Neural cell (in vitro differentiated cells): Measurements from ENCODE around the gene CACNA2D4. TPM values are rescaled to one million over a fixed set of nuclear protein-coding genes. Genes with fewer than 3 reads are reported as not detected.

Experiments used
- H2AFZ ChIP-seq: fragments of 200-600, 300-800 bp; sonication (generic), shearing (Covaris generic); 2 replicates; pipeline ENCODE4 v1.6.0; 2014; ENCODE audit warnings: low read depth, mild to moderate bottlenecking, antibody characterized with exemption, low read length, moderate library complexity
- H3F3A ChIP-seq: fragments of 200-600 bp; shearing (Covaris generic); 2 replicates; pipeline ENCODE4 v1.6.1; 2016; ENCODE audit warnings: mild to moderate bottlenecking, moderate library complexity, mixed read lengths, antibody characterized with exemption, low read length; ENCODE audit not compliant: insufficient read depth, poor library complexity, severe bottlenecking
- H3K27ac ChIP-seq: fragments of 200-600, 300-800 bp; sonication (generic), shearing (Covaris generic); 2 replicates; pipeline ENCODE4 v1.5.1; 2014; ENCODE audit warnings: mild to moderate bottlenecking, low read length, moderate library complexity
- H3K27me3 ChIP-seq: fragments of 300-800, 200-600 bp; sonication (generic), shearing (Covaris generic); 2 replicates; pipeline ENCODE4 v1.6.0; 2014; ENCODE audit warnings: mild to moderate bottlenecking, low read depth, low read length, moderate library complexity; ENCODE audit not compliant: insufficient read depth
- H3K36me3 ChIP-seq: fragments of 300-800, 200-600 bp; sonication (generic), shearing (Covaris generic); 2 replicates; pipeline ENCODE4 v1.5.1; 2014; ENCODE audit warnings: mild to moderate bottlenecking, antibody characterized with exemption, low read length, moderate library complexity; ENCODE audit not compliant: insufficient read depth
- H3K4me2 ChIP-seq: fragments of 300-800, 200-600 bp; sonication (generic), shearing (Covaris generic); 2 replicates; pipeline ENCODE4 v1.6.0; 2014; ENCODE audit warnings: mild to moderate bottlenecking, low read length
- H3K4me3 ChIP-seq: fragments of 300-800, 200-600 bp; sonication (generic), shearing (Covaris generic); 2 replicates; pipeline ENCODE4 v1.5.1; 2014; ENCODE audit warnings: mild to moderate bottlenecking, low read length, moderate library complexity
- H3K79me2 ChIP-seq: fragments of 200-600 bp; shearing (Covaris generic); replicated peaks from 2 replicates; pipeline ENCODE4 v1.6.0; 2014; ENCODE audit warnings: mild to moderate bottlenecking, low read length, moderate library complexity; ENCODE audit not compliant: insufficient read depth
- H3K9ac ChIP-seq: fragments of 300-800, 200-600 bp; sonication (generic), shearing (Covaris generic); 2 replicates; pipeline ENCODE4 v1.6.1; 2016; ENCODE audit warnings: mild to moderate bottlenecking, low read length, mixed read lengths
- H3K9me2 ChIP-seq: fragments of 200-600 bp; shearing (Covaris generic); 2 replicates; pipeline ENCODE4 v1.6.1; 2016; ENCODE audit warnings: mild to moderate bottlenecking, low read length, mixed read lengths; ENCODE audit not compliant: insufficient read depth
- H3K9me3 ChIP-seq: fragments of 200-600, 300-800 bp; sonication (generic), shearing (Covaris generic); 2 replicates; pipeline ENCODE4 v1.6.1; 2016; ENCODE audit warnings: mild to moderate bottlenecking, mixed run types, low read length, moderate library complexity, mixed read lengths
- H4K20me1 ChIP-seq: fragments of 200-600 bp; shearing (Covaris generic); 2 replicates; pipeline ENCODE4 v1.6.1; 2016; ENCODE audit warnings: mild to moderate bottlenecking, mixed run types; ENCODE audit not compliant: insufficient read depth
- EP300 ChIP-seq: fragments of 450-650 bp; conservative IDR thresholded peaks from 2 replicates; pipeline ENCODE4 v1.6.1; 2014; ENCODE audit warnings: antibody characterized with exemption, mild to moderate bottlenecking, moderate library complexity; ENCODE audit not compliant: poor library complexity, severe bottlenecking
- EZH2 ChIP-seq: fragments of 200-600, 300-800 bp; shearing (Covaris generic), sonication (generic); IDR thresholded peaks from 2 replicates; pipeline ENCODE4 v1.6.1; 2014; ENCODE audit warnings: antibody characterized with exemption, low read length, borderline replicate concordance, mild to moderate bottlenecking; ENCODE audit not compliant: insufficient read depth, poor library complexity, severe bottlenecking
- MXI1 ChIP-seq: fragments of 450-650 bp; conservative IDR thresholded peaks from 2 replicates; pipeline ENCODE4 v1.6.1; 2014; ENCODE audit warnings: antibody characterized with exemption, mild to moderate bottlenecking; ENCODE audit not compliant: poor library complexity, severe bottlenecking
- POLR2AphosphoS5 ChIP-seq: IDR thresholded peaks from 2 replicates; pipeline ENCODE4 v1.6.1; 2012
- RAD21 ChIP-seq: fragments of 450-650 bp; conservative IDR thresholded peaks from 2 replicates; pipeline ENCODE4 v1.6.1; 2014; ENCODE audit warnings: antibody characterized with exemption, mild to moderate bottlenecking, moderate library complexity
- SMC3 ChIP-seq: fragments of 450-650 bp; conservative IDR thresholded peaks from 2 replicates; pipeline ENCODE4 v1.6.1; 2014; ENCODE audit warnings: antibody characterized with exemption, mild to moderate bottlenecking, moderate library complexity; ENCODE audit not compliant: poor library complexity
- TAF1 ChIP-seq: IDR thresholded peaks from 2 replicates; pipeline ENCODE4 v1.6.1; 2012; ENCODE audit warnings: low read depth
- polyA plus RNA-seq: library from polyadenylated mRNA; depleted of rRNA; stranded (reverse); fragments of >200 nt; gene quantifications from 2 replicates; pipeline ENCODE4 v1.2.3, GENCODE V29; 2014
- TF ChIP-seq, protein P1 (sequence below): fragments of 450-650 bp; IDR thresholded peaks from 2 replicates; pipeline ENCODE4 v1.5.1; 2014; ENCODE audit warnings: antibody characterized with exemption, mild to moderate bottlenecking, moderate library complexity; ENCODE audit not compliant: poor library complexity, severe bottlenecking
- TF ChIP-seq, protein P2 (sequence below): IDR thresholded peaks from 2 replicates; pipeline ENCODE4 v1.6.1; 2012; ENCODE audit warnings: borderline replicate concordance

CACNA2D4 gene
- polyA plus RNA-seq, 1 donor from 2014 or later: not detected

DNA sequence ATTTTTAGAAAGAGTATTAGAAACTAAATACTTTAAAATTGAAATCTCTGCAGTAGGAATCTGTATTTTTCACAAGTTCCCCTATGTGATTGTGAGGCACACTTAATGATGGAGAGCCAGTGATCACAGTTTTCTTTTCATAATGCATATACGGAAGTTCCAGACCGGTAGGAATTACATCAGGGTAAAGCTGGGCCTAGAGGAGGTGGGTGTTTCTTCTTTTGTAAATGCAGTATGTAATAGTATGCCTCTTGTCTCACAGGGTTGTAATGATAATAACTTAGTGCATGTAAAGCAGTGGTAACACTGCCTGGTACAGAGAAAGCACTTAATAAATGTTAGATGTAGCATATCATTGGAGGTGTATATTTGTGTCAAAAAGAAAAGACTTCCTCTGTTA, 155.3 kb downstream of the CACNA2D4 start:
- H4K20me1 ChIP-seq: no peaks in the 10 kb centered on the region
- no peaks in the 10 kb centered on the region for H3K9me3 ChIP-seq
- no peak overlapping the region for H3K4me2 ChIP-seq
- TF ChIP-seq EZH2: no peak
- TF ChIP-seq, protein P1, sequence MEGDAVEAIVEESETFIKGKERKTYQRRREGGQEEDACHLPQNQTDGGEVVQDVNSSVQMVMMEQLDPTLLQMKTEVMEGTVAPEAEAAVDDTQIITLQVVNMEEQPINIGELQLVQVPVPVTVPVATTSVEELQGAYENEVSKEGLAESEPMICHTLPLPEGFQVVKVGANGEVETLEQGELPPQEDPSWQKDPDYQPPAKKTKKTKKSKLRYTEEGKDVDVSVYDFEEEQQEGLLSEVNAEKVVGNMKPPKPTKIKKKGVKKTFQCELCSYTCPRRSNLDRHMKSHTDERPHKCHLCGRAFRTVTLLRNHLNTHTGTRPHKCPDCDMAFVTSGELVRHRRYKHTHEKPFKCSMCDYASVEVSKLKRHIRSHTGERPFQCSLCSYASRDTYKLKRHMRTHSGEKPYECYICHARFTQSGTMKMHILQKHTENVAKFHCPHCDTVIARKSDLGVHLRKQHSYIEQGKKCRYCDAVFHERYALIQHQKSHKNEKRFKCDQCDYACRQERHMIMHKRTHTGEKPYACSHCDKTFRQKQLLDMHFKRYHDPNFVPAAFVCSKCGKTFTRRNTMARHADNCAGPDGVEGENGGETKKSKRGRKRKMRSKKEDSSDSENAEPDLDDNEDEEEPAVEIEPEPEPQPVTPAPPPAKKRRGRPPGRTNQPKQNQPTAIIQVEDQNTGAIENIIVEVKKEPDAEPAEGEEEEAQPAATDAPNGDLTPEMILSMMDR: no peak
- no peak for TF ChIP-seq SMC3
- TF ChIP-seq, protein P2, sequence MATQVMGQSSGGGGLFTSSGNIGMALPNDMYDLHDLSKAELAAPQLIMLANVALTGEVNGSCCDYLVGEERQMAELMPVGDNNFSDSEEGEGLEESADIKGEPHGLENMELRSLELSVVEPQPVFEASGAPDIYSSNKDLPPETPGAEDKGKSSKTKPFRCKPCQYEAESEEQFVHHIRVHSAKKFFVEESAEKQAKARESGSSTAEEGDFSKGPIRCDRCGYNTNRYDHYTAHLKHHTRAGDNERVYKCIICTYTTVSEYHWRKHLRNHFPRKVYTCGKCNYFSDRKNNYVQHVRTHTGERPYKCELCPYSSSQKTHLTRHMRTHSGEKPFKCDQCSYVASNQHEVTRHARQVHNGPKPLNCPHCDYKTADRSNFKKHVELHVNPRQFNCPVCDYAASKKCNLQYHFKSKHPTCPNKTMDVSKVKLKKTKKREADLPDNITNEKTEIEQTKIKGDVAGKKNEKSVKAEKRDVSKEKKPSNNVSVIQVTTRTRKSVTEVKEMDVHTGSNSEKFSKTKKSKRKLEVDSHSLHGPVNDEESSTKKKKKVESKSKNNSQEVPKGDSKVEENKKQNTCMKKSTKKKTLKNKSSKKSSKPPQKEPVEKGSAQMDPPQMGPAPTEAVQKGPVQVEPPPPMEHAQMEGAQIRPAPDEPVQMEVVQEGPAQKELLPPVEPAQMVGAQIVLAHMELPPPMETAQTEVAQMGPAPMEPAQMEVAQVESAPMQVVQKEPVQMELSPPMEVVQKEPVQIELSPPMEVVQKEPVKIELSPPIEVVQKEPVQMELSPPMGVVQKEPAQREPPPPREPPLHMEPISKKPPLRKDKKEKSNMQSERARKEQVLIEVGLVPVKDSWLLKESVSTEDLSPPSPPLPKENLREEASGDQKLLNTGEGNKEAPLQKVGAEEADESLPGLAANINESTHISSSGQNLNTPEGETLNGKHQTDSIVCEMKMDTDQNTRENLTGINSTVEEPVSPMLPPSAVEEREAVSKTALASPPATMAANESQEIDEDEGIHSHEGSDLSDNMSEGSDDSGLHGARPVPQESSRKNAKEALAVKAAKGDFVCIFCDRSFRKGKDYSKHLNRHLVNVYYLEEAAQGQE: no peak
- TF ChIP-seq TAF1: no peak
- no peak for TF ChIP-seq POLR2AphosphoS5
- TF ChIP-seq EP300: no peak
- no peak for TF ChIP-seq RAD21
- H2AFZ ChIP-seq: no peak overlapping the region
- no peaks in the 10 kb centered on the region for H3K79me2 ChIP-seq
- no peaks in the 10 kb centered on the region for H3K27me3 ChIP-seq
- no peaks in the 10 kb centered on the region for H3K9me2 ChIP-seq
- no peaks in the 10 kb centered on the region for H3K36me3 ChIP-seq
- H3K4me3 ChIP-seq: no peak overlapping the region
- H3K27ac ChIP-seq: no peak overlapping the region
- H3K9ac ChIP-seq: no peak overlapping the region
- no peaks in the 10 kb centered on the region for H3F3A ChIP-seq

- H4K20me1 ChIP-seq: no peaks in the 10 kb centered on the region
- no peak overlapping the region for H2AFZ ChIP-seq
- H3F3A ChIP-seq: no peaks in the 10 kb centered on the region
- no peaks in the 10 kb centered on the region for H3K9me2 ChIP-seq
- H3K27me3 ChIP-seq: no peaks in the 10 kb centered on the region
- no peaks in the 10 kb centered on the region for H3K36me3 ChIP-seq
- no peak overlapping the region for H3K9ac ChIP-seq
- no peaks in the 10 kb centered on the region for H3K79me2 ChIP-seq
- TF ChIP-seq MXI1 (no peak), SMC3 (no peak), RAD21 (no peak), POLR2AphosphoS5 (no peak), EP300 (no peak), EZH2 (no peak), TAF1 (no peak)
- TF ChIP-seq, protein P1: no peak
- TF ChIP-seq, protein P2: no peak
- H3K27ac ChIP-seq: no peak overlapping the region
- H3K4me3 ChIP-seq: no peak overlapping the region
- no peak overlapping the region for H3K4me2 ChIP-seq
- H3K9me3 ChIP-seq: no peaks in the 10 kb centered on the region
Observed at GRCh38 chr12:1761857-1762256, 156.6 kb downstream of the CACNA2D4 start.
